GM21360 (cell line): ENCODE data around the gene STK11.

Source experiments
- ATAC-seq: cut with Tn5 transposase; IDR thresholded peaks from one replicate; pipeline ENCODE4 v1.9.1; 2021; ENCODE audit warnings: mild to moderate bottlenecking, moderate library complexity; ENCODE audit not compliant: unreplicated experiment

The STK11 gene

DNA sequence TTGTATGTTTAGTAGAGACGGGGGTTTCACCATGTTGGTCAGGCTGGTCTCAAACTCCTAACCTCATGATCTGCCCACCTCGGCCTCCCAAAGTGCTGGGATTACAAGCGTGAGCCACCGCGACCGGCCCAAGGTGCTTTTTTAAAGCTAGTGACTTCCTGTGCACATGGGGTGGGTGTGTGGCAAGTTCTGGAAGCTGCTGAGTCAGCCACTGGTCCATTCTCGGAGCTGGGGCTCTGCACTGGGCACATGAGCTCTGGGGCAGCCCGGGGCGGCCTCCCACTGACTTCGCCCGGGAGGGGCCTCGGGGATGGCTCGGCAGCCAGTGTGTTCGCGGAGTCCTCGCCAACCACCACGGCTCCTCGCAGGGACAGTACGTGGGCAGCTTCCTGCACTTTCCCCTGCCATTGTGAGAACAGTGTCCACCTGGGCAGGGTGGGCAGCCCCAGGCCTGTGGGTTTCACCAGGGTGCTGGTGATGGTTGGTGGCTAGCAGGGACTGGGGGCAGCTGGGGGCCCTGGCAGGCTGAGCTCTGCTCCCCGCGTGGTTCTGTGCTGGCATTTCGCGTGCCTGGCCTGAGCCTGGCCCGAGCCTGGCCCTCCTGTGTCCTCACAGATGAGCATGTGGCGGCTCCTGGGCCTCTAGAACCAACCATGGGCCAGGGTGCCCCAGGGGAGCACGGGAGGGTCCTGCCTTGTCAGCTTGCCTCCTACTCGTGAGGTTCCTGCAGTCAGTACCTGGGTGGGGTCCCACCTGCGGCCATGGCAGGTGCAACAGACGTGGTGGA, 20.1 kb downstream of the STK11 start:
- no peak for ATAC-seq

DNA sequence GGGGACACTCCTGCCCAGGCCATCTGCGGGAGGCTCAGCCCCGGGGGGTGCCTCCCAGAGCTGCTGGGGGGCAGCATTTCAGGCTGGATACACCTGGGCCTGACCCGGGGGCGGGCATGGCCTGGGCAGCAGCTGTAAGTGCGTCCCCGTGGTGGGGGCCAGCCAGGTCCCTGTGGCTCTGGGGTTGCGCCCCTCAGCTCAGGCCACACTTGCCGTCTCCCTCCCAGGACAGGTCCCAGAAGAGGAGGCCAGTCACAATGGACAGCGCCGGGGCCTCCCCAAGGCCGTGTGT, 20.6 kb downstream of the STK11 start:
- no peak for ATAC-seq

DNA sequence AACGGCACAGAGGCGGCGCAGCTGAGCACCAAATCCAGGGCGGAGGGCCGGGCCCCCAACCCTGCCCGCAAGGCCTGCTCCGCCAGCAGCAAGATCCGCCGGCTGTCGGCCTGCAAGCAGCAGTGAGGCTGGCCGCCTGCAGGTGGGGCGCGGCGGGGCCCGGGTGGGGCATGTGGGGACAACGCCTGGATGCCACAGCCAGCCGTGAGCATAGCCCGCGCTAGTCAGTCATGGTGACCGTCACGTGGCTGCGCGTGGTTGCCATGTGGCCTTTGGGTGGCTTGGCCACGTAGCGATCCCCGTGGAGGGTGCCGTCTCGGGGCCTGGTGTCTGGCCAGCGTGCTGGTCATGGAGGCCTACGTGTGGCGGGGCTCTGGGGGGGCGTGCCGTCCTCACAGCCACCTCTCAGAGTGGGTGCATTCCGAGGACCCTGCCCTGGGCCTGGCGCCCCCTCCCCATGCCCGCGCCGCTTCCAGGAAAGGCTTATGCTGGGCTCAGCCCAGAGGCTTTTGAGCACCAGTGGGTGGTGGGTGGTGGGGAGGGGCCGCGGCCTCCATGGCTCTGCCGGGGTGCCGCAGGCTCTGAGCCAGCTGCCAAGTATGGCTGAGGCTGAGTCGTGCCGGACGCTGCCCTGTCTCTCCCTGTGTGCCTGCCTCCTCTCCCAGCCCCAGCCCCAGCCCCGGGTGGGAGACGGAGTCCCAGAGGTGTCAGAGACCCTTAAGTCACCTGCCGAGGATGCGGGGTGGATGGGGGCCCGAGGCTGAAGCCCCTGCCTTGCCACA, 21.1 kb downstream of the STK11 start:
- ATAC-seq, result no peak

DNA sequence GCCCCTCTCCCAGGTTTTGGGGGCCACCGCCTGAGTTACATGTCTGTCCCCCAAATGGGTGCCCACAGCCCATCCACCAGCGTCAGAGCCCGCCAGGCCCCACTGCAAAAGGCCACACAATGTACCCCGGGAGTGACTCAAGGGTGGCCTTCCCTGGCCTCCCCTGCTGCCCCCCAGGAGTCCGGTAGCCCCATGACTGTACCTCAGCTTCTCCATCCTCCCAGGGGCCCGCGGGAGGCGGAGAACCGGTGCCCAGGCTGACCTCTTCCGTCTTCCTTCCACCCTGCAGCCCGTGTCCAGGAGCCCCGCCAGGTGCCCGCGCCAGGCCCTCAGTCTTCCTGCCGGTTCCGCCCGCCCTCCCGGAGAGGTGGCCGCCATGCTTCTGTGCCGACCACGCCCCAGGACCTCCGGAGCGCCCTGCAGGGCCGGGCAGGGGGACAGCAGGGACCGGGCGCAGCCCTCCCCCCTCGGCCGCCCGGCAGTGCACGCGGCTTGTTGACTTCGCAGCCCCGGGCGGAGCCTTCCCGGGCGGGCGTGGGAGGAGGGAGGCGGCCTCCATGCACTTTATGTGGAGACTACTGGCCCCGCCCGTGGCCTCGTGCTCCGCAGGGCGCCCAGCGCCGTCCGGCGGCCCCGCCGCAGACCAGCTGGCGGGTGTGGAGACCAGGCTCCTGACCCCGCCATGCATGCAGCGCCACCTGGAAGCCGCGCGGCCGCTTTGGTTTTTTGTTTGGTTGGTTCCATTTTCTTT, 21.9 kb downstream of the STK11 start:
- ATAC-seq, result no peak

DNA sequence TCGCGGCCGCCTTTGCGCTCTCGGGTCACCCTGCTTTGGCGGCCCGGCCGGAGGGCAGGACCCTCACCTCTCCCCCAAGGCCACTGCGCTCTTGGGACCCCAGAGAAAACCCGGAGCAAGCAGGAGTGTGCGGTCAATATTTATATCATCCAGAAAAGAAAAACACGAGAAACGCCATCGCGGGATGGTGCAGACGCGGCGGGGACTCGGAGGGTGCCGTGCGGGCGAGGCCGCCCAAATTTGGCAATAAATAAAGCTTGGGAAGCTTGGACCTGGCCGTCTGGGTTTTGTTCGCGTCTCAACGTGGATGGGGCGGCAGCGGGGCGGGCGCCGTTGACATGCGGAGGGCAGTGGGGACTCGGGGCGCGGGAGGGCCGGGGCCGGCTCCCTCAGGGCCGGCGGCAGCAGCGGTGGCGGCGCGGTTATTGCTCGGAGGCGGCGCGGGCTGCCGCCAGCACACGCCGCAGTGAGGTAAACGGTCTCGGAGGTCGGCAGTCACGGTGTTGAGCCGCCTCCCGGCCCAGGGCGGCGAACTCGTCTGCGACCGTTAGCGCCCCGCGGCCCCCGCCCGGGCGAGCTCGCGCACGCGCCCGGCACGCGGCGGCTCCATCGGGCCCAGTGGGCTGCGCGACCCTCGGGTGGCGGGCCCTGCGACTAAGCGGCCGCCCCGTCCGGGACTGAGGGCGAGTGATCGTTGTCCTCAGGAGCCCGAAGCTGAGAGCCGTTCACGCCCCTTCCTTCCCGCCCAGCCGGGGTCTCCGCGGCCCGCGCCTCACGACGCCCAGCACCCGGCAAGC, 22.8 kb downstream of the STK11 start:
- ATAC-seq, result no peak

DNA sequence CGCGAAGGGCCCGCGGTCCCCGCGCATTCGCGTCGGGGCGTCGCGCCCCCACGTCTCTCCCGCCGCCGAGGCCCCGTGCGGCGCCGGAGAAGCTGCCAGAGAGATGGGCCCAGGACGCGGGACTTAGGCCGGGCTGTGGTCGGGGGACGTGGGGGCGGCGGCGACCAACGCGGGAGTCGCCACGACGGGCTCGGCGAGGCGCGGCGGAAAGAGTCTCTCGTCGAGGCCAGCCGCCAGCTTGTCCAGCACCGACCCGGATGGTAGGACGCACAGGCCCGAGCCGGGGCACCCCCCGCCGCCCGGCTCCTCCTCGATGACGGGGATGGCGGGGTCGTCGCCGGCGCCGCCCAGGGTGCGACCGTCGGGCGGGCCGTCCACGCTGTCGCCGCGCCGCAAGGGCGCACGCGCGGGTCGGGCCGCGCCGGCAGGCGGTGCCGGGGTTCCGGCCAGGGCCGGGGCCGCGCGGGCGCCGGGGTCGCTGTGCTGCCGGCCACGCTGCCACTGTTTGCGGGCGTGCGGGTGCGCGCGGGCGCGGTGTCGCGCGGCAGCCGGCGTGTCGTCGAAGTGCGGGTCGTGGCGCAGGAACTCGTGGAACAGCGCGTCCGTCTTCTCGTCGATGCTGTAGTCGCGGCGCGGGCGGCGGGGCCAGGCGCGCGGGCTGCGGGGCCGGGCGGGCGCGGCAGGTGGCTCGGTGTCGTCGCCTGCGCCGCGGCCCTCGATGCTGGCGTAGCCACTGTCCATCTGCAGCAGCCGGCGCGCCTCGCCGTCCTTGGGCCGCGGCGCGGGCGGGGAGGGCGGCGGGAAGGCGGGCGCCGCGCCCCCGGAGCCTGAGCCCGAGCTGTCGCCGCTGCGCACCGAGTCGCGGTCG, 23.7 kb downstream of the STK11 start:
- no peak for ATAC-seq

DNA sequence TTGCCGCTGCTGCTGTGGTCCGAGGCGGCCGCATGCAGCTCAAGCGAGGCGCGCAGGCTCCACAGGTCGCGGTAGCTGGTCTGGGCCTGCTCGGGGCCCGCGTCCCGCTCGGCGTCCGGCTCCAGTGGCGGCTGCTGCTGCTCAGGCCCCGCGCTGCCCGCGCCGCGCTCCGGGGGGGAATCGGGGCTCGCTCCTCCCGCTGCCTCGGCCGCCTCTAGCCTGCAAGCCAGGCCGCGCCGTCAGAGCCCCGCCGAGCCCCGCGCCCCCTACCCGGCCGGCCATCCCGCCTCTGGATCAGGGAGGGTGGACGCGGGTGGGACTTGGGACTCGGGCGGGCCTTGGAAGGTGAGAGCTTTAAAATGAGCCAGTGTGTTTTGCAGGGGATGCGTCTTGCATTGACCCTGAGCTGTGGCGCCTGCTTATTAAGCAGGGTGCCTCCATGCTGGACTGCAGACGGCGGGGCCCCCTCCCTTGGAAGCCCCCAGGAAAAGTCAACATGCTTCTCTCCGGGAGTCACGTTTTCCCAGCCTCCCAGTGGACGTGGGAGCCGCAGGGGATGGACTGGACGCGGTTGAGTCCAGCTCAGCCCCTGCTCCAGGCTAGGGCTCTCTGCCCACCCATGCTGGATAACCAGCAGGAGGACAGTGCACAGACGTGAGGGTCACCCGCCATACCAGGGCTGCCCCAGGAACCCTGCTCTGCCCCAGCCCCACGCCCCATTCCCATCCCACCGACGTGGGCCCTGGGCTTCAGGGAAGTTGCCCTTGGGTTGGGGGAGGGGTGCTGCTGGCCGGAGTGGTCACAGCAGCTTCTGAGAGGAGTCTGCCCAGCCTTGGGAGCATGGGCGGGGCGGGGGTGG, 24.6 kb downstream of the STK11 start:
- no peak for ATAC-seq

DNA sequence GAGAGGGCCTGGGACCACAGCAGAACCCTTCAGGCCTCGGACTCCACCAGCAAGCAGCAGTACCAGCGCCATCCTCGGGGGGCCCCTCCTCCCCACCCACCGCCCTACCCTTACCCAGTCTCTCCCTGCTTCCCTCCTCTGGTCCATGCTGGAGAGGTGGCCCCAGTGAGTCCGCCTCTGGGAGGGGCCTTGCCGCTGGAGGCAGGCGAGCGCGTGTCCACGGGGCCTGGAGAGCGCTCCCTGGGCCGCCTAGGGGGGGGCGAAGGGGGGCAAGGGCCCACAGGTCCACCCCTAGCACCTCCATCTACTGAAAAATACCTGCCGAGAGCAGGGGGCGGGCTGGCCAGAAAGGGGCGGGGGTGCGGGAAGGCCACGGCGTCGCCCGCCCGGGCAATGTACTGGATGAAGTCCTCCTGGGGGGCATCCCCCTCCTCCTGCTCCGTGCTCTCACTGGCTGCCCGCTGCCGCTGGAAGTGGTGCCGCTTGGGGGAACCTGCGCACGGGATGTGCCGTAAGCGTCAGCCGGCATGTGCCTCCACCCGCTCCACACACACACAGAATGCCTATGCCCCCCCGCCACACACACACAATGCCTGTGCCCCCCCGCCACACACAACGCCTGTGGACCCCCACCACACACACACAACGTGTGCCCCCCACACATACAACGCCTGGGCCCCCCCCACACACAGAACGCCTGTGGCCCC, 25.4 kb downstream of the STK11 start:
- ATAC-seq, result no peak

DNA sequence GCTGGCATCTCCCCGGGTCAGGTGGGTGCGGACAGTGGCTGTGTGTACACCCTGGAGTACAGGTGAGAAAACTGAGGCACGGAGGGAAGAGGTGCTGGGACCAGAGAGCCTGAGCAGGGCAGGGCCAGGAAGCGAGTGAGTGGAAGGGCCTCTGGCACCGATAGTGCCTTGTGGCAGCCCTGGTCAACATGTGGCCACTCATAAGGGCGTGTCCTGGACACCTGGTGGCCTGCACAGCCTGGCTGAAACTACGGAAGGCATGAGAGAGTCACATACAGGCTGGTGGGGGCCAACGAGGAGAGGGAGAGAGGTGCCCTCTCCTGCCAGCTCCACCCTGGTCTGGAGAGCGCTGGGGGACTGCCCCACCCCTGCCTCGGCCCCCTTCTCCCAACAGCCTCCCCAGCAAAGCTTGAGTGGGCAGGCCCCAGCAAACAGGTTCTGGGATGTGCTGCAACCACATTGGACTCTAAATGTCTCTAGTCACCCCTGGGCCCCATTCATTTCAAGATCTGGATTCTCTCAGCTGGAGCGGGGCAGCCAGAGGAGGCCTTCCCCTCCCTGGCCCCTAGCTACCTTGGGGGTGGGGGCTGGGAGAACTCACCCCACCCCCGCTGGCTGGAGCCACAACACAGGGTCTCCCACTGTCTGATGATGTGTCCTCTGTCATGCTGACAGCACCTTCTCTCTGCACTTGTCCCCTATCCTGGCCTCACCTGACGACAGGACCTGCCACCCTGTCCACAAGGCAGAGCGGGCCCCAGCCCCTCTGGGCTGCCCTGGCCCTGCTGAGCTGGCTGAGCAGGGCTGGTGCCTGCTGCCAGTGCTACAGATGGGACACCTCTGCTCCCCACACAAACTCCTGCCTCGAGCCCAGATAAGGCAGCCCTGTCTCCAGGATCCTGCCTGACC, 26.4 kb downstream of the STK11 start:
- no peak for ATAC-seq

DNA sequence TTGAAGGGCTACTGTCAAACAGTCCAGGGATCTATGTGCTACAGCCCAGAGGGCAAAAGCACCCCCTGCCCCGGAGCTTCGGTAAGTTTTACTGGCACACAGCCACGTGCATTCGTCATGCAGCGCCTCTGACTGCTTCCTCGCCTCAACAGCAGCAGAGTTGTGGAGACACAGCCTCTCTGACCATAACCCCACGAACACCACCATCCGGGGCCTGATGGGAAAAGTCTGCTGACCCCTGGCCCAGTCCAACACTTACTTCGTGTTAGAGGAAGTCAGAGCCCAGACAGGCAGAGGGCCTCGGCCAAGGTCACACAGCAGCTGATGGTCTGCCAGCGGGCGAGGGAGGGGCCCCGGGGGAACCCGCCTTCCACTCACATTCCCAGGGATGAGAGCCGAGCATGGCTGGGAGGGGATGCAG, 27.1 kb downstream of the STK11 start:
- no peak for ATAC-seq

DNA sequence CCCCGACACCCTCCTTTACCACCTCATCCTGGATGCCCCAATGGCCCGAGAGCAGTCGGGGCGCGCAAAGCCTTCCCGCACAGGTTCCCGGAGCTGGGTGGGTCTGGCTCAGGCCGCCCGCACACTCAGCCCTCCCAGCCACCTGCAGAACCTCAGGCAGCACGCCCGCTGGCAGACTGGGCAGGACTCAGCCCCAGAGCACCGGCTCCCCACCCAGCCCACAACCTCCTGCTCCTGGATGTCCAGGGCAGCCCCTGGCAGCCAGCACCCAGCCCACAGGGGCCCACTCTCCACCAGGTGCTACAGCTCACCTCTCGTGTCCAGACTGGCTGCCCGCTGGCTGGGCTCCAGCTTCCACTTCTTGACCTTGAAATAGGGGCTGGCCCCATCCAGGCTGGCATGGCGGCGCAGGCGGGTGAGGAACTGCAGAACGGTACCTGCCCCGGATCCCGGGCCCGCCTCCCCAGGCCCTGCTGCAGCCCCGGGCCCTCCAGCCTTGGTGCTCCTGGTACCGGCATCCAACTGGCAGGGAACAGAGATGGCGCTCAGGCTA, 27.6 kb downstream of the STK11 start:
- no peak for ATAC-seq

DNA sequence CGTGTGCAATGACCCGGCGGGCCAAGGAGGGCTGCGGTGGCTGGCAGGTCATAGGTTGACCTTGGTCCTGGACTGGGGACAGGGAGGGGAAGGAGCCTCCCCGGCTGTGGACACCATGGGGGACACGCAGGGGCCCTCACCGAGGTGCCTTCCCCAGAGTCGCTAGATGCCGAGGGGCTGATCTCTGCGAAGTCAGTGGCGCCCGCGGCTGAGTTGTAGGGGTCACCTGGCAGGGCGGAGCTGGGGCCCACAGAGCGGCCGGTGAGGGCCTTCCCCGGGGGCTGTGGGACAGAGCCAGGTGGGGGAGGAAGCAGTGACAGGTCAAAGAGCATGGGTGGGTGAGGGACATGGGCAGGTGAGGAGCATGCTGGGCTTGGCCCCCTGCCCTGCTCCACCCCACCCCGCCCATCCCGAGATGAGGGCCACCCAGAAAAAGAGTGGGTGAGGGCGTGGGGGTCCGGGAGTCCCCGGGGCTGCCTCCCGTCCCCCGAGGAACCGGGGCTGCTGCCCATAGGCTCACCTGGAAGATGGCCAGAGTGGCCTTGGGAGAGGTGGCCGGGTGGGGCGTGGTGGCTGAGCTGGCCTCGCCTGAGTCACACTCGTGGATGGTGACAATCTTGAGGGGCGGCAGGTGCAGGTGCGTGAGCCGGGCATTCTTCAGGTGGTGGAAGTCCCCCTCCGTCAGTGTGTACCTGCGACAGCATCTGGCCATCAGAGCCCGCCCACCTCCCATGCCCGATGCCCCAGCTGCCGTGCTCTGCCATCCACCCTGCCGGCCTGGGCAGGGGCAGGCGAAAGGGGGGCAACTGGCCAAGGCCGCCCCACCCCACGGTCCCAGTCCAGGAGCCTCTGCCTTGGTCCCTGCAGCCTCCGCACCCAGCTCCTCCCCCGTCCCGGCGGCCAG, 28.7 kb downstream of the STK11 start:
- no peak for ATAC-seq

DNA sequence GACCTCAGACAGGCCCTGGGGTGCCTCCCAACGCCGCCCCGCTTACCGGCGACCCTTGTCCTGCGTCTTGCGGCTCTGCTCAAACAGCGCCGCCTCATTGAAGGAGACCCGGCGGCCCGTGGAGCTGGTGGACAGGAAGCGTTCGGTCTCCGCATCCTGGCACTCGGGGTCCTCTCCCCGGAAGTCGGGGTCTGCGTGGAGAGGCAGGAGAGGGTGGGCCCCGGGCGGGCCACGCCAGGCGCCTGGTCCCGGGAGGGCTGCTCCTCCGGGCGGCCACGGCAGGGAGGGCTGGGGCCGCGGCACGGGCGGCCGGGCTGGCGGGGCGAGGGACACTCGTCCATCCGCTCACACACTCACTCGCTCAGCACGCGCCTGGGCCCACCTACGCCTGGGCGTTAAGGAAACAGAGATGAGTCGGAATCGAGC, 29.4 kb downstream of the STK11 start:
- ATAC-seq, result no peak

DNA sequence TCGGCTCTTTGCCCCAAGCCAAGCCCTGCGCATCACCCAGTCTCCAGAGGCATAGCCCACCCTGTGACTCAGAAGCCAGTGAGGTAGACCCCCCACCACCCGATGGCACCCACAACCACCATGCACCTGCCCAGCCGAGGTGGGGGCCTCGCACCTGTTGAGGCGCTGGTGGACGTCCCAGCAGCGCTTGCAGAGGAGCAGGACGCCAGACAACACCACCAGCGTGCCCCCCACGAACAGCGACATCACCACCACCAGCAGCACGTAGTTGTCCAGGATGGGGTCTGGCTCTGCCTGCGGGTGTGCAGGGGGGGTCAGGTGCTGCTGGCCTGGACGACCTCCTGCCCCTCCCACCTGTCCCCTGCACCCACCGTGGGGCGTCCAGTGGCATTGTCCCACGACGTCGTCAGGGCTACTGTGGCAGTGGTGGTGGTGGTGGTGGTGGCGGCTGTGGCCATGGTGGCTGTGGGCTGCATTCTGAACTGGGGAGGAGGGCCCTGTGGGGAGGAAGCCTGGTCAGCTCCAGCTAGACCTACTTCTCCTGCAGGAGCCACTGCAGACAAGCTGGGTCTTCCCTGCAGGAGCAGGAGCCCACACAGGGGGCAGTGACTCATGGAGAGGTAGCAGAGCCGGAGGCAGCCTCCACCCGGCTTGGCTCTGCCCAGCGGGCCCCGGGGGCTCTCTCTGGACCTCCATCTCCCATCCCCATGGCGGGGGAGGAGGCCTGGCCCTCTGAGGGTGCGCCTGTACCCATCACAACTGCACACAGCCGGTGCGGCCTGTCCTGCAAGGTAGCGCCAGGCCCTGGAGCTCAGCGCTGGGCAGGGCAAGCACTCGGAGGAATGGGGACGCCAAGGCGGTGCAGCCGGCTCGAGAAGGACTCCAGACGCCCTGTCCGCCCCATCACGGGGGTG, 30.3 kb downstream of the STK11 start:
- no peak for ATAC-seq

DNA sequence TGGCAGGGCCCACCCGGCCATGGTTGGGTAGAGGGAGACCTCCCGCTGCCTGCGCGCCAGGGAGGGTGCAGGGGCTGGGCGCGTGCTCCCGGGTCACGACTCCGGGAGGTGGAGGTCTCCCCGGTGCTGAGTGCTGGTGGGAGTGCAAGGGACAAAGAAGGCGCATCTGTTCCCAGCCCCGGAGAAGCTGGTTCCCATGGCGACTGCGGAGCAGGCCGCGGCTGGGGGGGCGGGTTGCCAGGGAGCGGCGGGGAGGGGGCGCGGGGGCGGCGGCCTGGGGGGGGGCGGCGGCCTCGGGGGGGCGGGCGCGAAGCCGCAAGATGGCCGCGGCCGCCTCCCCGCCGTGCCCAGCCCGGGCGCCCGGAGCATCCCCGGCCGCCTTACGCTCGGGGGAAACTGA, 31.0 kb downstream of the STK11 start:
- ATAC-seq, result no peak
